WTC11 (cell line): ENCODE measurements around the gene DLG5. TPM values are rescaled to one million over a fixed set of nuclear protein-coding genes. Genes with fewer than 3 reads are reported as not detected.

Experiments used
- ATAC-seq: fragments of 200-7000 bp; cut with Tn5 transposase; 2 replicates; pipeline ENCODE4 v1.10.0; 2021; ENCODE audit warnings: mild to moderate bottlenecking, moderate library complexity
- CTCF ChIA-PET: fragments of 300-600 bp; sonication (Branson Sonifier 250); formaldehyde crosslinking; loops from one replicate; lab custom pipeline; 2021; ENCODE audit warnings: antibody characterized with exemption; lab: Charles Lee
- POLR2A ChIA-PET: fragments of 350-600 bp; sonication (Branson Sonifier 250); formaldehyde crosslinking; loops from one replicate; lab custom pipeline; 2021; ENCODE audit warnings: antibody characterized with exemption; lab: Charles Lee
- DNase-seq: peaks from one replicate; pipeline ENCODE4 v3.0.0; 2021; ENCODE audit warnings: low spot score
- H3K27ac Mint-ChIP-seq: 2 replicates; pipeline ENCODE4 v1.8.0; 2021; ENCODE audit warnings: mixed read lengths
- H3K27me3 Mint-ChIP-seq: 2 replicates; pipeline ENCODE4 v1.8.0; 2021; ENCODE audit warnings: low read depth, mild to moderate bottlenecking, moderate library complexity, mixed read lengths
- H3K36me3 Mint-ChIP-seq: 2 replicates; pipeline ENCODE4 v1.8.0; 2021; ENCODE audit warnings: mixed read lengths
- H3K4me1 Mint-ChIP-seq: 2 replicates; pipeline ENCODE4 v1.8.0; 2022; ENCODE audit warnings: mixed read lengths
- H3K4me3 Mint-ChIP-seq: 2 replicates; pipeline ENCODE4 v1.8.0; 2021; ENCODE audit warnings: mild to moderate bottlenecking, moderate library complexity, mixed read lengths
- H3K9me3 Mint-ChIP-seq: 2 replicates; pipeline ENCODE4 v1.8.0; 2021; ENCODE audit warnings: mixed read lengths
- ARID4B ChIP-seq: sonication (generic); formaldehyde crosslinking; IDR thresholded peaks from 2 replicates; pipeline ENCODE4 v1.8.0; 2023; ENCODE audit warnings: missing genetic modification reagents, mild to moderate bottlenecking, borderline replicate concordance
- ATF2 ChIP-seq: sonication (generic); formaldehyde crosslinking; IDR thresholded peaks from 2 replicates; pipeline ENCODE4 v1.8.1; 2022; ENCODE audit warnings: low read depth, missing genetic modification reagents, borderline replicate concordance
- CBFB ChIP-seq: sonication (generic); formaldehyde crosslinking; IDR thresholded peaks from 2 replicates; pipeline ENCODE4 v1.8.1; 2022; ENCODE audit warnings: mild to moderate bottlenecking, low read depth, missing genetic modification reagents
- CREB1 ChIP-seq: sonication (generic); formaldehyde crosslinking; IDR thresholded peaks from 2 replicates; pipeline ENCODE4 v1.8.0; 2023; ENCODE audit warnings: mild to moderate bottlenecking, missing genetic modification reagents
- E2F5 ChIP-seq: sonication (generic); formaldehyde crosslinking; IDR thresholded peaks from 2 replicates; pipeline ENCODE4 v1.8.1; 2022; ENCODE audit warnings: mild to moderate bottlenecking, moderate library complexity, missing genetic modification reagents
- FOXP1 ChIP-seq: sonication (generic); formaldehyde crosslinking; IDR thresholded peaks from 2 replicates; pipeline ENCODE4 v1.8.0; 2022; ENCODE audit warnings: missing genetic modification reagents, mild to moderate bottlenecking, moderate library complexity, borderline replicate concordance
- NFATC4 ChIP-seq: fragments of 250-450 bp; sonication (Bioruptor Pico); IDR thresholded peaks from 2 replicates; pipeline ENCODE4 v1.9.0; 2021; ENCODE audit warnings: mild to moderate bottlenecking
- NR2C2 ChIP-seq: sonication (generic); formaldehyde crosslinking; IDR thresholded peaks from 2 replicates; pipeline ENCODE4 v1.8.0; 2022; ENCODE audit warnings: mild to moderate bottlenecking, missing genetic modification reagents
- TEAD1 ChIP-seq: sonication (generic); formaldehyde crosslinking; IDR thresholded peaks from 2 replicates; pipeline ENCODE4 v1.8.0; 2022; ENCODE audit warnings: mild to moderate bottlenecking, missing genetic modification reagents
- USF1 ChIP-seq: sonication (generic); formaldehyde crosslinking; IDR thresholded peaks from 2 replicates; pipeline ENCODE4 v1.8.0; 2022; ENCODE audit warnings: mild to moderate bottlenecking, missing genetic modification reagents
- ZBTB21 ChIP-seq: sonication (generic); formaldehyde crosslinking; IDR thresholded peaks from 2 replicates; pipeline ENCODE4 v1.8.1; 2023; ENCODE audit warnings: mild to moderate bottlenecking, missing genetic modification reagents, borderline replicate concordance
- ZNF121 ChIP-seq: sonication (generic); formaldehyde crosslinking; IDR thresholded peaks from 2 replicates; pipeline ENCODE4 v1.8.0; 2023; ENCODE audit warnings: missing genetic modification reagents
- ZNF263 ChIP-seq: sonication (generic); formaldehyde crosslinking; IDR thresholded peaks from 2 replicates; pipeline ENCODE4 v1.8.1; 2022; ENCODE audit warnings: low read depth, mild to moderate bottlenecking, moderate library complexity, missing genetic modification reagents
- ZNF416 ChIP-seq: fragments of 250-450 bp; sonication (Bioruptor Pico); IDR thresholded peaks from 2 replicates; pipeline ENCODE4 v1.9.0; 2021; ENCODE audit warnings: mild to moderate bottlenecking, inconsistent platforms
- total RNA-seq: library from RNA; stranded (reverse); gene quantifications from 3 replicates; pipeline ENCODE4 v1.2.3, GENCODE V29; 2021
- TF ChIP-seq, protein P1 (sequence below): sonication (generic); formaldehyde crosslinking; IDR thresholded peaks from 2 replicates; pipeline ENCODE4 v1.8.1; 2022; ENCODE audit warnings: mild to moderate bottlenecking, missing genetic modification reagents, moderate library complexity, borderline replicate concordance
- TF ChIP-seq, protein P2 (sequence below): fragments of 200-600 bp; IDR thresholded peaks from 2 replicates; pipeline ENCODE4 v1.8.0; 2022; ENCODE audit warnings: antibody characterized with exemption

DLG5 gene
- total RNA-seq, 1 experiment from 2014 or later = 65.5 TPM

DNA sequence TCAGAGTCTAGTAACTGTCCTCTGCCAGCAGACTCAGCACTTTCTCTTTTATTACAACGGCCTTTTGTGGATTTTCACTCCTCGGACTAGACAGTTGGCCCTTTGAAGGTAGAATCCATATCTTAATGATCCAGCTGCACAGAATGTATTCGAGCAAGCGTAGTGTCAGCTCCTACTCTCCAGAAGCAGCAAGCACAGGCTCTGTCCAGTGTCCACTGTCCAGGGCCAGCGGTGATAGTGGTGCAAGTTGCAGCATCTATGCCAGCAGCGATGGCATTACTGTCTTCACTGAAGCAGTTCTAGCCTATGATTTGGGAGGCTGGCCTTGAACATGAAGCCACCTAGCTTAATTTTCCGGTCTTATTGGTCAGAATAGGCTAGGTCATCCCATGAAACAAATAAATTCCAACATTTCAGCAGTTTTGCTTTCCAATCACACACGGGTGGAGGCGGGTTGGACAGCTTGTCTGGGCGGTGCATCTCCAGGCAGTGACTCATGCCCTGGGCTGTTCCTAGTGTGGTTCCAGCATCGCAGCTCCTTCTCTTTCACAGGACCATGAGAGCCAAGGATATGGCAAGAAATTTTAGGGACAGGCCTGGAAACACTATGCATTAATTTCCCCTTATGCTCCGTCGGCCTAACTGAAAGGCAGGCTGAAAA, 180.4 kb downstream of the DLG5 start:
- CTCF ChIA-PET = interaction anchor here (1.0 to 1.9 kb wide), 2 partner anchors 10 to 35 kb away, joined by 4 to 10 read pairs; no protein-coding TSS in a partner anchor

More for the DNA sequence above, 180.4 kb downstream of the DLG5 start:
- ATAC-seq = no peak
- no peaks in the 10 kb centered on the region for H3K27me3 Mint-ChIP-seq
- TF ChIP-seq ZNF416 (CRISPR knock-in tag) (no peak), E2F5 (CRISPR knock-in tag) (no peak), ZBTB21 (CRISPR knock-in tag) (no peak), NFATC4 (CRISPR knock-in tag) (no peak), FOXP1 (CRISPR knock-in tag) (no peak), NR2C2 (no peak), ZNF121 (CRISPR knock-in tag) (no peak), CBFB (no peak), ARID4B (CRISPR knock-in tag) (no peak), TEAD1 (CRISPR knock-in tag) (no peak), ZNF263 (CRISPR knock-in tag) (no peak), ATF2 (CRISPR knock-in tag) (no peak), CREB1 (no peak), USF1 (CRISPR knock-in tag) (no peak)
- TF ChIP-seq, protein P1, sequence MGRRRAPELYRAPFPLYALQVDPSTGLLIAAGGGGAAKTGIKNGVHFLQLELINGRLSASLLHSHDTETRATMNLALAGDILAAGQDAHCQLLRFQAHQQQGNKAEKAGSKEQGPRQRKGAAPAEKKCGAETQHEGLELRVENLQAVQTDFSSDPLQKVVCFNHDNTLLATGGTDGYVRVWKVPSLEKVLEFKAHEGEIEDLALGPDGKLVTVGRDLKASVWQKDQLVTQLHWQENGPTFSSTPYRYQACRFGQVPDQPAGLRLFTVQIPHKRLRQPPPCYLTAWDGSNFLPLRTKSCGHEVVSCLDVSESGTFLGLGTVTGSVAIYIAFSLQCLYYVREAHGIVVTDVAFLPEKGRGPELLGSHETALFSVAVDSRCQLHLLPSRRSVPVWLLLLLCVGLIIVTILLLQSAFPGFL (CRISPR knock-in tag) = no peak
- TF ChIP-seq, protein P2, sequence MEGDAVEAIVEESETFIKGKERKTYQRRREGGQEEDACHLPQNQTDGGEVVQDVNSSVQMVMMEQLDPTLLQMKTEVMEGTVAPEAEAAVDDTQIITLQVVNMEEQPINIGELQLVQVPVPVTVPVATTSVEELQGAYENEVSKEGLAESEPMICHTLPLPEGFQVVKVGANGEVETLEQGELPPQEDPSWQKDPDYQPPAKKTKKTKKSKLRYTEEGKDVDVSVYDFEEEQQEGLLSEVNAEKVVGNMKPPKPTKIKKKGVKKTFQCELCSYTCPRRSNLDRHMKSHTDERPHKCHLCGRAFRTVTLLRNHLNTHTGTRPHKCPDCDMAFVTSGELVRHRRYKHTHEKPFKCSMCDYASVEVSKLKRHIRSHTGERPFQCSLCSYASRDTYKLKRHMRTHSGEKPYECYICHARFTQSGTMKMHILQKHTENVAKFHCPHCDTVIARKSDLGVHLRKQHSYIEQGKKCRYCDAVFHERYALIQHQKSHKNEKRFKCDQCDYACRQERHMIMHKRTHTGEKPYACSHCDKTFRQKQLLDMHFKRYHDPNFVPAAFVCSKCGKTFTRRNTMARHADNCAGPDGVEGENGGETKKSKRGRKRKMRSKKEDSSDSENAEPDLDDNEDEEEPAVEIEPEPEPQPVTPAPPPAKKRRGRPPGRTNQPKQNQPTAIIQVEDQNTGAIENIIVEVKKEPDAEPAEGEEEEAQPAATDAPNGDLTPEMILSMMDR = no peak
- TF ChIP-seq, all 79 proteins: peak for 0
- H3K36me3 Mint-ChIP-seq = no peaks in the 10 kb centered on the region; the same call in 1 of the 2 replicates
- no peak overlapping the region for H3K4me3 Mint-ChIP-seq
- DNase-seq = no peak
- H3K9me3 Mint-ChIP-seq = peaks cover 18% of the 10 kb centered on the region
- H3K27ac Mint-ChIP-seq = no peak overlapping the region
- POLR2A ChIA-PET = no interaction called here
- H3K4me1 Mint-ChIP-seq = no peaks in the 10 kb centered on the region
